Esophagus muscularis mucosa (tissue), 2 donors: Measurements from ENCODE around the gene AIF1L.

Source experiments
- EP300 ChIP-seq: sonication (generic); formaldehyde crosslinking; IDR thresholded peaks from one replicate; pipeline ENCODE4 v1.6.1; 2017; ENCODE audit warnings: antibody characterized with exemption
- POLR2A ChIP-seq: fragments of 450-650 bp; IDR thresholded peaks from one replicate; pipeline ENCODE4 v1.6.1; 2017; ENCODE audit warnings: antibody characterized with exemption, moderate library complexity, mild to moderate bottlenecking, low read depth

DNA sequence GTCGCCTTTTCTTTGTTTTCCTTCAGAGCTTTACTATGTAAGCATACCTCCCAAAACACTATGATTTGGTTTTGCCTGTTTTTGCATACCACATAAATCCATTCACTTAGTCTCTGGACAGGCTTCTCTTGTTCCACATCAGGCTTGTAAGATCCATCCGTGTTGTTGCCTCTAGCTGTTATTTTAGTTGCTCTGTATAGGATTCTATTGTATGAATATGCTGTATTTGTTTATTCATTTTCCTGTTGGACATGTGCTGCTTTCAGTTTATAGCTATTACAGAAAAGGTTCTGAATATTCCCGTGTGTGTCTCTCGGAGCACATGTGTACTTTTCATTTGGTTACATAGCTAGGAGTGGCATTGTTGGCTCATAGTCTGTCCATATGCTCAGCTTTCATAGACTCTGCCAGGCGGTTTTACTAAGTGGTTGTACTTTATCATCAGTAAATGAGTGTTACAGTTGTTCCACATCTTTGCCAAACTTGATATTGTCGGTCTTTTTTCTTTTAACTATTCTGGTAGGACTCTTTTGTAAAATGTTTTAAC lies 70.9 kb downstream of the AIF1L start:
- TF ChIP-seq POLR2A (no peak), EP300 (no peak)
